HG02763 (cell line): ENCODE measurements around the gene MACROD1.

Source experiments
- ATAC-seq: cut with Tn5 transposase; IDR thresholded peaks from one replicate; pipeline ENCODE4 v1.9.1; 2021; ENCODE audit warnings: mild to moderate bottlenecking, moderate library complexity; ENCODE audit not compliant: unreplicated experiment

Gene MACROD1

GRCh38 chr11:64131683-64132190 is 34.2 kb downstream of the MACROD1 start:
- no peak for ATAC-seq

- ATAC-seq, result no peak
Measured at GRCh38 chr11:64130618-64131017, 35.3 kb downstream of the MACROD1 start.

- ATAC-seq, result no peak
Measured at GRCh38 chr11:64129403-64129802, 36.5 kb downstream of the MACROD1 start.

GRCh38 chr11:64128255-64129006 is 37.5 kb downstream of the MACROD1 start:
- ATAC-seq, result no peak

GRCh38 chr11:64127267-64128072 is 38.4 kb downstream of the MACROD1 start:
- ATAC-seq, result no peak

- ATAC-seq, result no peak
Measured at GRCh38 chr11:64126796-64127195, 39.1 kb downstream of the MACROD1 start.

- no peak for ATAC-seq
Measured at GRCh38 chr11:64126371-64126770, 39.5 kb downstream of the MACROD1 start.

GRCh38 chr11:64125676-64126075 is 40.2 kb downstream of the MACROD1 start:
- ATAC-seq, result no peak

GRCh38 chr11:64124147-64124546 is 41.8 kb downstream of the MACROD1 start:
- ATAC-seq, result no peak

GRCh38 chr11:64123679-64124078 is 42.2 kb downstream of the MACROD1 start:
- no peak for ATAC-seq

GRCh38 chr11:64122411-64123410 is 43.2 kb downstream of the MACROD1 start:
- ATAC-seq, result no peak

- no peak for ATAC-seq
Measured at GRCh38 chr11:64121663-64122410, 44.1 kb downstream of the MACROD1 start.

- no peak for ATAC-seq
Measured at GRCh38 chr11:64120951-64121569, 44.9 kb downstream of the MACROD1 start.

GRCh38 chr11:64119700-64120099 is 46.2 kb downstream of the MACROD1 start:
- ATAC-seq, result no peak

- no peak for ATAC-seq
Measured at GRCh38 chr11:64118876-64119665, 46.8 kb downstream of the MACROD1 start.

- no peak for ATAC-seq
Measured at GRCh38 chr11:64117763-64118459, 48.0 kb downstream of the MACROD1 start.

GRCh38 chr11:64115531-64116522 is 50.1 kb downstream of the MACROD1 start:
- ATAC-seq, result no peak
